ENCODE data around the gene PRKAR1B.
A peak's percentile ranks its signal among the peaks of the same experiment; 100 is the strongest.

Gene PRKAR1B

GRCh38 chr7:608954-609353 lies 118.1 kb downstream of the PRKAR1B start:
- H3K27me3 ChIP-seq (replicated peaks; ENCODE audit: control insufficient read depth, insufficient read depth, low read length) = peaks cover 6% of the 10 kb centered on the region
- no peak overlapping the region for H3K4me3 ChIP-seq (ENCODE audit: low read length)
- no peaks in the 10 kb centered on the region for H3K9me3 ChIP-seq (ENCODE audit: control insufficient read depth, low read length)
- H3K4me1 ChIP-seq (ENCODE audit: control insufficient read depth, insufficient read depth, low read length) = no peaks in the 10 kb centered on the region
- H3K9ac ChIP-seq (ENCODE audit: low read length) = no peak overlapping the region
- no peak for DNase-seq (ENCODE audit: low read depth)
- no peaks in the 10 kb centered on the region for H3K36me3 ChIP-seq (ENCODE audit: control insufficient read depth, insufficient read depth, low read length, severe bottlenecking)

GRCh38 chr7:608361-608760 lies 118.7 kb downstream of the PRKAR1B start:
- Histone ChIP-seq H3K4me1 (ENCODE audit: control insufficient read depth, insufficient read depth, low read length) (no peaks in the 10 kb centered on the region), H3K9ac (ENCODE audit: low read length) (no peak overlapping the region), H3K9me3 (ENCODE audit: control insufficient read depth, low read length) (no peaks in the 10 kb centered on the region), H3K4me3 (ENCODE audit: low read length) (no peak overlapping the region), H3K27me3 (replicated peaks; ENCODE audit: control insufficient read depth, insufficient read depth, low read length) (peaks cover 6% of the 10 kb centered on the region), H3K36me3 (ENCODE audit: control insufficient read depth, insufficient read depth, low read length, severe bottlenecking) (no peaks in the 10 kb centered on the region)
- DNase-seq (ENCODE audit: low read depth) = no peak

GRCh38 chr7:607938-608337 lies 119.1 kb downstream of the PRKAR1B start:
- peaks cover under 1% of the 10 kb centered on the region for H3K4me1 ChIP-seq (ENCODE audit: control insufficient read depth, insufficient read depth, low read length)
- peaks cover 6% of the 10 kb centered on the region for H3K27me3 ChIP-seq (replicated peaks; ENCODE audit: control insufficient read depth, insufficient read depth, low read length)
- no peak for DNase-seq (ENCODE audit: low read depth)
- no peaks in the 10 kb centered on the region for H3K36me3 ChIP-seq (ENCODE audit: control insufficient read depth, insufficient read depth, low read length, severe bottlenecking)
- no peaks in the 10 kb centered on the region for H3K9me3 ChIP-seq (ENCODE audit: control insufficient read depth, low read length)
- no peak overlapping the region for H3K4me3 ChIP-seq (ENCODE audit: low read length)
- no peak overlapping the region for H3K9ac ChIP-seq (ENCODE audit: low read length)

- Histone ChIP-seq H3K9ac (ENCODE audit: low read length) (no peak overlapping the region), H3K4me3 (ENCODE audit: low read length) (no peak overlapping the region), H3K27me3 (replicated peaks; ENCODE audit: control insufficient read depth, insufficient read depth, low read length) (no peaks in the 10 kb centered on the region), H3K36me3 (ENCODE audit: control insufficient read depth, insufficient read depth, low read length, severe bottlenecking) (no peaks in the 10 kb centered on the region), H3K4me1 (ENCODE audit: control insufficient read depth, insufficient read depth, low read length) (peaks cover 11% of the 10 kb centered on the region), H3K9me3 (ENCODE audit: control insufficient read depth, low read length) (no peaks in the 10 kb centered on the region)
- no peak for DNase-seq (ENCODE audit: low read depth)
Measured at GRCh38 chr7:605661-606450, 121.2 kb downstream of the PRKAR1B start.

- H3K4me3 ChIP-seq (ENCODE audit: low read length) = no peak overlapping the region
- H3K27me3 ChIP-seq (replicated peaks; ENCODE audit: control insufficient read depth, insufficient read depth, low read length) = no peaks in the 10 kb centered on the region
- H3K36me3 ChIP-seq (ENCODE audit: control insufficient read depth, insufficient read depth, low read length, severe bottlenecking) = no peaks in the 10 kb centered on the region
- DNase-seq (ENCODE audit: low read depth) = no peak
- no peaks in the 10 kb centered on the region for H3K9me3 ChIP-seq (ENCODE audit: control insufficient read depth, low read length)
- H3K4me1 ChIP-seq (ENCODE audit: control insufficient read depth, insufficient read depth, low read length) = peaks cover 11% of the 10 kb centered on the region
- no peak overlapping the region for H3K9ac ChIP-seq (ENCODE audit: low read length)
Measured at GRCh38 chr7:604884-605531, 122.1 kb downstream of the PRKAR1B start.

- DNase-seq (ENCODE audit: low read depth) = peak; percentile 86
- Histone ChIP-seq H3K27me3 (replicated peaks; ENCODE audit: control insufficient read depth, insufficient read depth, low read length) (no peaks in the 10 kb centered on the region), H3K36me3 (ENCODE audit: control insufficient read depth, insufficient read depth, low read length, severe bottlenecking) (no peaks in the 10 kb centered on the region), H3K9me3 (ENCODE audit: control insufficient read depth, low read length) (no peaks in the 10 kb centered on the region), H3K4me1 (ENCODE audit: control insufficient read depth, insufficient read depth, low read length) (peaks cover 11% of the 10 kb centered on the region), H3K9ac (ENCODE audit: low read length) (no peak overlapping the region), H3K4me3 (ENCODE audit: low read length) (no peak overlapping the region)
Measured at GRCh38 chr7:604001-604883, 122.8 kb downstream of the PRKAR1B start.

- H3K4me3 ChIP-seq (ENCODE audit: low read length) = no peak overlapping the region
Measured at GRCh38 chr7:603152-603951, 123.7 kb downstream of the PRKAR1B start.

GRCh38 chr7:602341-603141 lies 124.5 kb downstream of the PRKAR1B start:
- no peak overlapping the region for H3K9ac ChIP-seq (ENCODE audit: low read length)
- H3K27me3 ChIP-seq (replicated peaks; ENCODE audit: control insufficient read depth, insufficient read depth, low read length) = no peaks in the 10 kb centered on the region
- H3K9me3 ChIP-seq (ENCODE audit: control insufficient read depth, low read length) = no peaks in the 10 kb centered on the region
- no peak for DNase-seq (ENCODE audit: low read depth)
- H3K4me3 ChIP-seq (ENCODE audit: low read length) = no peak overlapping the region
- no peaks in the 10 kb centered on the region for H3K36me3 ChIP-seq (ENCODE audit: control insufficient read depth, insufficient read depth, low read length, severe bottlenecking)
- peaks cover 11% of the 10 kb centered on the region for H3K4me1 ChIP-seq (ENCODE audit: control insufficient read depth, insufficient read depth, low read length)

More at GRCh38 chr7:603152-603951, 123.7 kb downstream of the PRKAR1B start:
- Histone ChIP-seq H3K36me3 (ENCODE audit: control insufficient read depth, insufficient read depth, low read length, severe bottlenecking) (no peaks in the 10 kb centered on the region), H3K9me3 (ENCODE audit: control insufficient read depth, low read length) (no peaks in the 10 kb centered on the region), H3K4me1 (ENCODE audit: control insufficient read depth, insufficient read depth, low read length) (peaks cover 11% of the 10 kb centered on the region), H3K27me3 (replicated peaks; ENCODE audit: control insufficient read depth, insufficient read depth, low read length) (no peaks in the 10 kb centered on the region), H3K9ac (ENCODE audit: low read length) (no peak overlapping the region)
- no peak for DNase-seq (ENCODE audit: low read depth)

GRCh38 chr7:601595-602340 lies 125.3 kb downstream of the PRKAR1B start:
- peaks cover 11% of the 10 kb centered on the region for H3K4me1 ChIP-seq (ENCODE audit: control insufficient read depth, insufficient read depth, low read length)
- peak; percentile 14 for DNase-seq (ENCODE audit: low read depth)
- H3K36me3 ChIP-seq (ENCODE audit: control insufficient read depth, insufficient read depth, low read length, severe bottlenecking) = no peaks in the 10 kb centered on the region
- no peak overlapping the region for H3K4me3 ChIP-seq (ENCODE audit: low read length)
- H3K27me3 ChIP-seq (replicated peaks; ENCODE audit: control insufficient read depth, insufficient read depth, low read length) = no peaks in the 10 kb centered on the region
- no peak overlapping the region for H3K9ac ChIP-seq (ENCODE audit: low read length)
- no peaks in the 10 kb centered on the region for H3K9me3 ChIP-seq (ENCODE audit: control insufficient read depth, low read length)

All from adipocyte (in vitro differentiated cells).